HG03439 (cell line): ENCODE data around the gene OBI1.
A peak's percentile ranks its signal among the peaks of the same experiment; 100 is the strongest.

Source experiments
- ATAC-seq: cut with Tn5 transposase; IDR thresholded peaks from one replicate; pipeline ENCODE4 v1.9.1; 2021; ENCODE audit warnings: mild to moderate bottlenecking, moderate library complexity; ENCODE audit not compliant: unreplicated experiment

Gene OBI1

GRCh38 chr13:78658630-78659449 lies at the start of gene OBI1:
TSS of gene OBI1 (minus strand) at chr13:78659155. CDS start at chr13:78659120, 35 bp downstream.
- ATAC-seq = peak; percentile 79

GRCh38 chr13:78701383-78701782 lies 42.4 kb upstream of the OBI1 start:
- no peak for ATAC-seq

- no peak for ATAC-seq
Measured at GRCh38 chr13:78700121-78700910, 41.4 kb upstream of the OBI1 start.

GRCh38 chr13:78689011-78689410 lies 30.1 kb upstream of the OBI1 start:
- no peak for ATAC-seq

- ATAC-seq = no peak
Measured at GRCh38 chr13:78686461-78686860, 27.5 kb upstream of the OBI1 start.

- no peak for ATAC-seq
Measured at GRCh38 chr13:78680576-78681350, 21.8 kb upstream of the OBI1 start.

- no peak for ATAC-seq
Measured at GRCh38 chr13:78680115-78680561, 21.2 kb upstream of the OBI1 start.

- no peak for ATAC-seq
Measured at GRCh38 chr13:78679329-78679728, 20.4 kb upstream of the OBI1 start.

- no peak for ATAC-seq
Measured at GRCh38 chr13:78675112-78675511, 16.2 kb upstream of the OBI1 start.

GRCh38 chr13:78674638-78675037 lies 15.7 kb upstream of the OBI1 start:
- no peak for ATAC-seq

- peak; percentile 30 for ATAC-seq
Measured at GRCh38 chr13:78662467-78662866, 3.5 kb upstream of the OBI1 start.

GRCh38 chr13:78660495-78660857 lies 1.5 kb upstream of the OBI1 start:
- ATAC-seq = no peak

GRCh38 chr13:78659732-78660494 lies 958 bp upstream of the OBI1 start:
- no peak for ATAC-seq

- ATAC-seq = no peak
Measured at GRCh38 chr13:78659450-78659730, 435 bp upstream of the OBI1 start.

GRCh38 chr13:78657699-78658629 lies 991 bp downstream of the OBI1 start:
- ATAC-seq = peak; percentile 25

GRCh38 chr13:78655906-78656305 lies 3.0 kb downstream of the OBI1 start:
- ATAC-seq = no peak

- ATAC-seq = no peak
Measured at GRCh38 chr13:78655007-78655406, 3.9 kb downstream of the OBI1 start.

- ATAC-seq = no peak
Measured at GRCh38 chr13:78652651-78653050, 6.3 kb downstream of the OBI1 start.

- ATAC-seq = no peak
Measured at GRCh38 chr13:78650717-78651083, 8.3 kb downstream of the OBI1 start.
